ENCODE measurements around the gene TNPO2. TPM values are rescaled to one million over a fixed set of nuclear protein-coding genes. Genes with fewer than 3 reads are reported as not detected.
"Not testable (repeated sequence)": the region's sequence is repeated elsewhere in the genome, so short reads cannot be mapped to it uniquely, and the experiment has no call there.

Gene TNPO2
- total RNA-seq, 1 donor from 2014 or later: 79.4 TPM

DNA sequence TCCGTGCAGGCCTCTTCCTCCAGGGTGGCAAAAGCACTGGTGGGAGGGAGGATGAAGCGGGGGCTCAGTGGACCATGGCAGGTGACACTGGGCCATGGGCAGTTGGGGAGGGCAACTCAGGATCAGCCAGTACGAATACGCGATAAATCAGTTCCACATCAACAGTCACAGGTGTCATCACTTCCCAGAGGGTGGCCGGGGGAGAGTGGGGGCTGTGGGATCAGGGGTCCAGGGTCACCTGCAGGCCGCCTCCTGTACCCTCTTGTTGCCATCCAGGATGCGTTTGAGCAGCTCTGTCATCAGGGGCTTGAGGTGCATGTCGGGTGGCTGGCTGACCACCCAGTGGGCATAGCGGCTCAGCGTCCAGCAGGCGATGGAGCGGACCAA is 17.4 kb downstream of the TNPO2 start:
- DNase-seq (ENCODE audit: low spot score): no peak

DNA sequence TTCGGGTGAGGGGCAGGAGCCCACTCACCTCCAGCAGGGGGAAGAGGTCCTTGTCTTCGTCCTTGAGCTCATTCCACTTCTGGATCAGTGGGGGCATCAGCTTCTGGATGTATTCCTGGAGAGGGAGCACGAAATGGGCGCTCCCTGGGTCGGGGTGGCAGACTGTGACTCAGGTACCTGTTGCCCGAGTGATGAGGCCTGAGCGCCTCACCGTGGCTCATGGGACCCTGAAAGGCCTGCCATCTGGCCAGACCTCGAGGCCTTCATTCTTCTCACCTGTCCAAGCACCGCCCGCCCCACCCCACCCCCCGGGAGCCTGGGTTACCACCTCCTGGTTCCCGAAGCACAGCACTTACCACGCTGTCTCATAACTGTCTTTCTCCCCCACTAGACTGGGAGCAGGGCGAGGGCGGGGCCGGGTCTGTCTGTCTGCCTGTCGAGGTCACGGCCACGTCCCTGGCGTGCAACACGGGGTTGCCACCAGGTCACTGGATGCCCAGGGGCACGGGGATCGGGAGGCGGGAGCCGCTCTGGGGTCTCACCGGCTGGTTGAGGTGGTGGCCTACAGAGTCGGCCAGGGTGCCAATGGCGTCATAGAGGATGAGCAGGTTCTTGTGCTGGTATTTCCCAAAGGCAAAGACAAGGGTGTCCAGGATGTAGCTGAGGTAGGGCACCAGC is 17.9 kb downstream of the TNPO2 start:
- no peak for DNase-seq (ENCODE audit: low spot score)

DNA sequence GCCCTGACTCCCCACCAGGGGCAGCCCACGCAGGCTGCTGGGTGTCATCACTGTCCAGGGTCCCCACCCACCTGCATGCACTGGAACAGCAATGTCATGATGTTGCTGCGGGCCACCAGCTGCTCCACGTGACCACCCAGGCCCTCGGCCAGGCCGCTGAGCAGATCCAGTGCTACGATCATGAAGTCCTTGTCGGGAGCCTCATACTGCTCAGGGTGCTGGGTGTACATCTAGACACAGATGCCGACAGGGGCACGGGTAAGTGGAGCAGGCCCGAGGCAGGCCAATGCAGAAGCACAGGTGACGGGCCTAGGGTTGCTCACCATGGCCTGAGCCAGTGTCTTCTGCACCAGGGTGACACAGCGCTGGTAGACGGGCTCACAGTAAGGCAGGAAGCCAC is 18.6 kb downstream of the TNPO2 start:
- DNase-seq (ENCODE audit: low spot score): no peak

DNA sequence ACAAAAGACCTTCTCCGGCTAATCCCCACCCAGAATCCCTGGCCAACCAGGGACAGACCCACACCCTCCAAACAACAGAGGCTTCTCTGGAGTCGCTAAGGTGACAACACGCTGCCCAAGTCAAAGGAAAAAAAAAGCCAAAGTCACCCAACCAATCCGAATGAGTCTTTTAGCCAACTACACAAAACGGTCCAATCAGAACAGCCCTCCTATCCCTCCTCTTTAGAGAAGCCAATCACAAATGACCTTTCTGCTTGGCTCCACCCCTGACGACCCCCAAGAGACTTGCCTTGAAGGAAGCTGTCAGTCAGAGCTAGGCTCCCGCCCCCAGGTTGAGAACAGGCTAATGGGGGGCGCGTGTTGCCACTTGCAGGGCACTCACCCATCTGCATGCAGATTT is 20.7 kb downstream of the TNPO2 start:
- no peak for DNase-seq (ENCODE audit: low spot score)

DNA sequence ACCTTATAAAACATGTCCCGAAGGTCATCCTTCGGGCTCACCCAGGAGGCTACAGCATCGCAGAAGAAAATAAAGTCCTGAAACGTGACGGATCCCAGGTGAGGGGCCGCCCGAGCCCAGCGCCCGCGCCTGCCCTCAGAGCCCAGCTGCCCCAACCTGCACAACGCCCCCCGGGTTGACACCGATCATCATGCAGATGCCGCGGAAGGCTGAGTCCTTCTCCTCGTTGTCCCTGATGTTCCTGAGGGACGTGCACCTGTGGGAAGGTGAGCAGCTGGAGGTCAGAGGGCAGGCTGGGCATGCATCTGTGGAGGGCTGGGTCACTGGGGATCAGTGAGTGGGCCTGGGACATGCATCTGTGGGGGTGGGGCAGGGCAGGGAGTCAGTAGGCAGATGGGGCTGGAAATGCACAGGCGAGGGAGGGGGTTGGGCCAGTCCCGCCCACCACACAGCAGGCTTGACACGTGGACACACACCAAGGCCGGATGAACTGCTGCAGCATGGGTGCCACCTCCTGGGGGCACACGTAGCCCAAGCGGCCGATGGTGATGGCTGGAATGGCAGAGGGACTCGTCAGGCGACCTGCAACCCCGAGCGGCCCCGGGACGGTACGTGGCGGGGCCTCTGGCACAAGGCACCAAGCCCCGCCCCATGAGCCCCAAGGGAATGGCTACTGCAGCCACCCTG is 22.0 kb downstream of the TNPO2 start:
- DNase-seq (ENCODE audit: low spot score): no peak

DNA sequence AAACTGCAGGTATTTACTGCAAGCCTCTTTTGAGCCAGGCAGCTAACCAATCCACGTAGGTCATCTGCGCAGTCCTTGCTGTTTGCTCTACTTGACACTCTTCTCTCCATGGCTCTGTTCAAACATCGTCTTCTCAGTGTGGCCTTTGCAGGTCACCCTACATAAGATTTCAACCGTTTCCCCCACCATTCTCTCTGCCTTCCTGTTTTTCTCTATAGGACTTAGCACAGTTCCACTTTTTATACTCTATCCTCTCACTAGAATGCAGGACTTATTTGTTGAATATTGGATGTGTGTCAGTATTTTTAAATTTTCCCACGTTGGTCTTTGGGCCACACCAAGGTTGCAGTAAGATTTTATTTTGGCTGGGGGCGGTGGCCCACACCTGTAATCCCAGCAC is 25.6 kb downstream of the TNPO2 start:
- DNase-seq (ENCODE audit: low spot score): no peak

DNA sequence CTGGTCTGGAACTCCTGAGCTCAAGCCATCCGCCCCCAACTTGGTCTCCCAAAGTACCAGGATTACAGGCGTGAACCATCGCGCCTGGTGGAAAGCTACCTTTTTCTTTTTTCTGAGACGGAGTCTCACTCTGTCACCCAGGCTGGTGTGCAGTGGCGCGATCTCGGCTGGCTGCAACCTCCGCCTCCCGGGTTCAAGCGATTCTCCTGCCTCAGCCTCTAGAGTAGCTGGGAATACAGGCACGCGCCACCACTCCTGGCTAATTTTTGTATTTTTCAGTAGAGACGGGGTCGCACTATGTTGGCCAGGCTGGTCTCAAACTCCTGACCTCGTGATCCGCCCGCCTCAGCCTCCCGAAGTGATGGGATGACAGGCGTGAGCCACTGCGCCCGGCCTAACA is 26.3 kb downstream of the TNPO2 start:
- not testable (repeated sequence) for DNase-seq (ENCODE audit: low spot score)

DNA sequence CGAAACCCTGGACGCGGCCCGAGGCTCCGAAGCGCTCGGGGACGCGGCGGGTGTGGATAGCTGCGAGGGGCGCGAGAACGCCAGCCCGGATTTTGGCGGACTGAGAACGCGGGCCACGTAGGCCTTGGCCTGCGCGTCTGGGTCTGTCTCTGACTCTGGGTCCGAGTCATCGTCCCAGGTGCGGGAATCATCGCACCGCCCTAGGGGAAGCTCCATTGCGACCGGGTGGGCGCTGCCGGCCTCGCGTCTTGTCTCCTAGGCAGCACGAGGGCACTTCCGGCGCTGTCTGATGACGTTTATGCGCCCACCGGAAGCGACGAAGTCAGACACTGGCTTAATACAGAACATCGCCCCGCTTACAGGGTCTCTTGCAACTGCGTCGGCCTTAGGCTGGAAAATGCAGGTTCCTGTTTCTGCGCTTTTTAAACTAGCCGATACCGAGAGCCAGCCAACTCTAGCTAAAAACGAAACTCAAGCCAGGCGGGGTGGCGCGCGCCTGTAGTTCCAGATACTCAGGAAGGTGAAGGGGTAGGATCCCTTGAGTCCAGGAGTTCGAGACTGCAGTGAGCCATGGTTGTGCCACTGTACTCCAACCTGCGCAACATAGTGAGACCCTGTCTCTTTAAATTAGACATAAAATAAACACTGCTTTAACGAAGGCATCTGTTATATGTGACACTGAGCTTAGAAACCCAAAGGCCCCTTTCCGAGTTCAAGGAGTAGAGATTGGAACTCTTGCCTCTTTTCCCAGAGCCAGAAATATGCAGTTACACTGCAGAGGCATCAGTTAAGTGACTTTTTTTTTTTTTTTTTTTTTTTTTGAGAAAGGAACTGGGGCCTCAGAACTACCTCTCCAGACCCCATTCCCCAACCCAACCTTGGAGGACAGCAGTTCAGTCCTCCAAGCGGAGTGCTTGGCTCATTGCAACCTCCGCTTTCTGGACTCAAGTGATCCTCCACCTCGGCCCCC is 27.1 kb downstream of the TNPO2 start, which contains the start of gene FBXW9:
Gene FBXW9 (minus strand): TSS at position 266 of the 970 bp plus-strand sequence. CDS start 50 bp downstream, at position 216.
- DNase-seq (ENCODE audit: low spot score): peak; percentile 98

DNA sequence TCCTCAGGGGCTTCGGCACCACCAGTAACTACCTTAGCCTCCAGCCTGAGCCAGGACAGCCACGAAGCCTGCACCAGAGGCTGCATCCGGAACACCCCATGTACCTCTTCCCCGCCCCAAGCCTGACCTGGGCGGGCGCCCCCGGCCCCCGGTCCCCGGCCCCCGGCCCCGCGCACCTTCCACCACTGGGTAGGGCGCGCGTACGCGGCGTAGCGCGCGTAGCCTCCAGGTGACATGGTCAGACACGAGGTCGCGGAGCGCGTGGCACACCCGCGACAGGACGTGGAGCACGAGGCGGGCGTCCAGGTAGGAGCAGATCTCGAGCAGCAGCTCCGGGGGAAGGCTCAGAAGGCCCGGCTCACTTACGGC is 27.8 kb downstream of the TNPO2 start:
- no peak for DNase-seq (ENCODE audit: low spot score)

DNA sequence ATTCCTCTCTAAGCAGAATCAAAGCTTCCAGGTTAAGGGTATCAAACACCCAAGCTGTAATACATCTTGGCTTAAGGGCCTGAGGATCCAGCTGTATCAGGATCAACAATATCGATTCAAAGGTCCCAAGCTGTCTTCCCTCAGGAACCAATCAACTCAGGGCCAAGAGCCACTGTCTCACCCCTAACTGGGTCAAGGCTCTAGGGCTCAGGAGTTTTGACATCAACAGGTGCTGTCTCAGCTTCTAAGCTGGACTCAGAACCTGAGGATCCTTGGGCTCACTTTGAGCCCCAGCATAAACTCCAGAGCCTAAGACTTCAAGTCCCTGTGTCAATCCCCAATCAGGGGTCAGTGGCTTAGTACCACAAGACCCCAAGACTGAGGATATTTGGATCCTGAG is 28.2 kb downstream of the TNPO2 start:
- no peak for DNase-seq (ENCODE audit: low spot score)

DNA sequence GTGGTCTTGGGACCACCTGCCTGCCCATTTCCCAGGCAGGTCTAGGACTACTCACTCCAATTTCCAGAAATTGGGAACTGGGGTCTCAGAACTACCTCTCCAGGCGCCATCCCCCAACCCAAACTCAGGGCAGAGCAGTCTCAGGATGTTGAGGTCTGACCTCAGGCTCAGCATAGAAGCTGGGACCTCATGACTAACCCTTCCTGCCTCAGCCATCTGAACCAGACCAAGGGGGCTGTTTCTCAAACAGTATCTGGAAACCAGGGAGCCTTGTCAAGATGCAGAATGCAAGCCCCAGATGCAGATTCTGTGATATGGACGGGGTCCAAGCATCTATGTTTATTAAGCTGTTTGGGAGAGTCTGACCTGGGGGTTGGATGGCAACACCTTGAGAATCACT is 28.6 kb downstream of the TNPO2 start:
- DNase-seq (ENCODE audit: low spot score): no peak

DNA sequence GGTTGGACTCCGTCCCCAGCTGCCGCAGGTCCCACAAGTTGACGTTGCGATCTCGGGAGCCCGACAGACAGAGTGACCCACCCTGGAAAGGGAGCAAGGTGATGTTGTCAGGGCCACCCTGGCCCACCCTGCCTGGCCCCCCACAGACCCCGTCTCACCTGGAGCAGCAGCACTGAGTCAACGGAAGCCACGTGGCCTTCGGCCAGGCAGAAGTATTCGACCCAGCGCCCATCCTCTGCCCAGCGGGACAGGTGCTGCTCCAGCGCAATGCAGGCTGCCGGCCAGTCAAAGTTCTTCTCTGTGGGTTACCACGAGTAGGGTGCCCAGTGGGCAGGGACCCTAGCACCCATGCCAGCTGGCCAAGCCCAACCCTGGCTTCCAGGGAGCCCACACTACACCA is 29.1 kb downstream of the TNPO2 start:
- no peak for DNase-seq (ENCODE audit: low spot score)

DNA sequence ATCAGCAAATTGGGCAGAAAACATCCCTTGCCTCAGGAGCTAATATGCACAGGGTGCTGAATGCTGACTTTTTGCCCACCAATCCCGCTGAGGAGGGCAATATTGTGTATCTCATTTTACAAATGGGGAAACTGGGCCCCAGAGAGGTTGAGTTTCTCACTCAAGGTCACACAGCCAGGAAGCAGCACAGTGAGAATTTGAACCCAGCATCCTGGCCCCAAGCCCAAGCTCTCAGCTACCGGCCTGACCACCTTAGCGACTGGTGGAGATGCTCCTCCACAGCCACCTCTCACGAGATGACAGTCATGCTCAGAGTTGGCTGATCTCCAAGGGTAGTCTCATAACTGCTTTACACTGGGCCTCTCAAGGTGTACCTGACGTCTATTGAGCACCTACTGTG is 30.8 kb downstream of the TNPO2 start:
- no peak for DNase-seq (ENCODE audit: low spot score)

DNA sequence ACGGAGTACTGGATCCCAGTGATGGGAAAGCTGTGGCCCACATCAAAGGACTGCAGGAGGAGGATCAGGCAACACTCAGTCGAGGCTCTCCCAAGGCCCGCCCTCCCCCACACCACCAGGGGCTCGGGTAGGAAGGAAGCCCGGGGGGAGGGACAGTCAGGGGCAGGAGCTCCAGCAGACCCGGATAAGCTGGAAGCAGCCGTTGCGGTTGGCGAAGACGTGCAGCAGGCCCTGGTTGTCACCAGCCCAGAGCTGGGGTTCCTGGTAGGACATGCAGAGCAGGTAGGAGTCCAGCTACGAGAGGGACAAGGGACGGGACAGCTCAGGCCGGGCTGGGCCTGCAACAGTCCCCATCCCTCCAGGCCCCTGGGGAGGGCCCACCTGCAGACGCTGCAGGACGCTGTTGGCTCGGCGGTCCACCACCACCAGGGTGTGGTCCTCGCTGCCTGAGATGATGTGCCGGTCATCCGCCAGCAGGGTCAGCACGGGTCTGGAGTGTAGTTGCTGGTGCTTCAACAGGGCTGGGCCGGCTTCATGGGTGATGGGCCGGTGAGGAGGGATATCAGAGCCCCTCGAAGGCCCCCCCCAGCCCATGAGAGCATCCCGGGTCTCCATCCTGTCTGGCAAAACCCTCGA is 34.0 kb downstream of the TNPO2 start:
- DNase-seq (ENCODE audit: low spot score): no peak

DNA sequence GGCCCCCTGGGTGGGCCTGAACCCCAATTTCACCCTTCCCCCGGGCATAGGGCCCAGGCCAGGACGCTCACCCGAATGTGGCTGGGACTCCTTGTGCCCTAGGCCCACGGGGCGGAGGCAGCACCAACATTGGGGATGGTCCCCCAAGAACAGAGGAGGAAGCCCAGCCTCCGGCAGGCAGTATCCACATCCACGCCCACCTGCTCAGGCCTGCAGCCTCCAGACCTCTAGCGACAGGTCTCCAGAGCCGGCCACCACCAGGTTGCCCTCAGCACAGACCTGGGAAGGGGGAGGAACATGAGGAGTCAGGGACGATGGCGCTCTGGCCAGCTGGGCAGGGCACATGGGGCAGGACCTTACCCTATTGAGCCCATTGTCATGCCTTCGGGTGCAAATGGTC is 34.7 kb downstream of the TNPO2 start:
- no peak for DNase-seq (ENCODE audit: low spot score)

DNA sequence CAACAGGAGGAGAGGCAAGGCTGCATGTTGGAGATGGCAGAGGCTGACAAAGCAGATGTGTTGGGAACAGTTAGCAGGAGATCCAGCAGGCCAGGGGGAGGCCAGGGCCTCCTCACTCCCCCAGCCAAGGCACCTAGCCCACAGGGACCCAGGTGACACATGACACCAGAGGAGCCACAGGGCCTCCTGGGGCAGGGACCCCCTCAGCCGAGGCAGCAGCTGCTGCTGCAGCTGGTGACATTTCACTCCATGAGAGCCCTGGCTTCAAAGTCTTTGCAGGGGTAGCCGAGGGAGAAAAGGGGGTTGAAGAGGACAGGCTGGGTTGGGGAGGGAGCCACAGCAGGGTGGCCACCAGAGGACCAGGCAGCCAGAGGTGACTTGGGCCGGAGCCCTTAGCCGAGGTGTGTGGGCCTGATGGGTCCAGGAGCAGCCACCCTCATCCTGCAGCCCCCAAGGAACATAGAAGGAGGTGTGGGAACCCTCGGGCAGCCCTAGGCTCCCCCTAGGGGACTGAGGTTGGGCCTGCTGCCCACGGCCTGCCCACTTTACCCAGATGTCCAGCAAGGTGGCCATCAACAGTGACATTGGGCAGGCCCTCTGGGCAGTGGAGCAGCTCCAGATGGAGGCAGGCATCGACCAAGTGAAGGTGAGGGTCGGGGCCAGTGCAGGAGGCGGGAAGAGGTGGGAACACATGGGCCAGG is 36.1 kb downstream of the TNPO2 start, which contains the start of gene GNG14:
Gene GNG14 (plus strand): TSS at position 503 of the 701 bp plus-strand sequence. CDS start 51 bp downstream, at position 554.
- no peak for DNase-seq (ENCODE audit: low spot score)

DNA sequence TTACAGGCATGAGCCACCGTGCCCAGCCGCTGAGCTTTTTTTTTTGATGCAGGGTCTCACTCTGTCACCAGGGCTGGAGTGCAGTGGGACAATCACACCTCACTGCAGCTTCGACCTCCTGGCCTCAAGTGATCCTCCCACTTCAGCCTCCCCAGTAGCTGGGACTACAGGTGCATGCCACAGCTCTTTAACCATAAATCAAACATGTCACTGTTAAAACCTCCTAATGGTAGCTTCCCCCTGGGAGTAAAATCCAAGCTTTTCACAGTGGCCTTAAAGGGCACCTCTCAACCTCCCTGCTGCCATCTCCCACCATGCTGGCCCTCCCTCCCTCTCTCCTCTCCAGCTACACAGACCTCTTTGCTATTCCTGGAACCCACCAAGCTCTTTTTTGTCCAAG is 37.9 kb downstream of the TNPO2 start:
- DNase-seq (ENCODE audit: low spot score): no peak

DNA sequence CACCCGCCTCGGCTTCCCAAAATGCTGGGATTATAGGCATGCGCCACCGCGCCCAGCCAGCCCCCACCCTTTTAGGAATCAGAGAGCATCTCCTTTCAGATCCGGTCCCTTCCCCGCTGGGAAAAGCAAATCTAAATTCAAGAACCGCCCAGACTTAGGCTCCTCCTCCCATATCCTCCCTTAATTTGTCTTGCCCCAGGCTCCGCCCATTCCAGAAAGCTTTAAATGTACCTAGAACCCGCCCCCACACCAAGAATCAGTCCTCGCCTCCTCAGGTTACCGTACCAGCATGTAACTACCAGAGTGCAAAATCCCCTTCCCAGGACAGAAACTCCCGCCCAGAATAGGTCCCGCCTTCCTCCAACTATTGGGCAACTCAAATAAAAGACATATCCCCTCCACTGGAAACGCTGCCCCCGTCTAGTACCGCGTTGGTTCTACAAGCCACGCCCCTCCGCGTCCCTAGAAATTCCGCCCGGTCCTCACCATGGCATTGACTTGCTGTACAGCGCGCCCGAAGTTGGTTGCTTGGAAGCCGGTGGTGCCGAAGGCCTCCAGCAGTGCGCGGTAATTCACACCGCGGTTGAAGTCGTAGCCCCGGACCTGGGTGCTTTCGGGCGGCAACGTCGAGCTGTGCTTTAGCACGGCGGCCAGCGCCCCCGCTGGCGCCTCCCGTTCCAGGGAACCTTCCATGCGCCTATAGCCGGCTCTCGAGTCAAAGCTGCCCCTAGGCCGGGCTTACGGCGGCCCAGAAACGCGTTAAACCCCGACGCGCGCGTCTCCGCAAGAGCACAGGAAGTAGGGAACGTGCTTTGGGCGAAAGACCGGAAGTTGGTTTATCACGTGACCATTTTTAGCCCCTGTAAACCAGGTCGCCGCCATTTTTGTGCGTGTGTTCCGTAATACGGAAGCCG is 42.4 kb downstream of the TNPO2 start, which contains the start of gene DHPS:
Gene DHPS (minus strand): TSS at position 807 of the 914 bp plus-strand sequence. CDS start 114 bp downstream, at position 693.
- DNase-seq (ENCODE audit: low spot score): peak; percentile 93

DNA sequence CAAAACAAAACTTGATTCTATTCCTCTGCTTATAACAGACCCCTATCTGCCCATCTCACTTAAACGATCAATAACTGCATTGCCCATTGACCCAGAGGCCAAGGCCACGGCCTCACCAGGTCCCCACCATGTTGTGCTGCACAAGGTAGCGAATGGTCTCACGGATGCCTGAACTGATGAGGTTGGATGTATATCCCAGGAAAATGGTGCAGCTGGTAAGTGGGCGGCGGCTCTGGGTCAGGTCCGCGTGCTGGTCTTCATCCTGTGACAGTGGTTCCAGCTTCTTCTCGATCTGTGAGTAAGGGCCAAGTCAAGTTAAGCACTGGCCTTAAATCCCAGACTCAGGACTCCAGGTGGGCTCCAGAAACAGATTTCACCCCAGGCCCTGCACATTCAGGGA is 43.7 kb downstream of the TNPO2 start:
- DNase-seq (ENCODE audit: low spot score): no peak

Measured in mesenteric fat pad (tissue), 1 donor.